ENCODE results near the gene TK1. TPM values are rescaled to one million over a fixed set of nuclear protein-coding genes. Genes with fewer than 3 reads are reported as not detected.

Gene TK1
- total and polyA plus RNA-seq, 2 donors (not counting 1 experiment from before 2014, with no cell fraction given): 2.2 to 3.8 TPM

DNA sequence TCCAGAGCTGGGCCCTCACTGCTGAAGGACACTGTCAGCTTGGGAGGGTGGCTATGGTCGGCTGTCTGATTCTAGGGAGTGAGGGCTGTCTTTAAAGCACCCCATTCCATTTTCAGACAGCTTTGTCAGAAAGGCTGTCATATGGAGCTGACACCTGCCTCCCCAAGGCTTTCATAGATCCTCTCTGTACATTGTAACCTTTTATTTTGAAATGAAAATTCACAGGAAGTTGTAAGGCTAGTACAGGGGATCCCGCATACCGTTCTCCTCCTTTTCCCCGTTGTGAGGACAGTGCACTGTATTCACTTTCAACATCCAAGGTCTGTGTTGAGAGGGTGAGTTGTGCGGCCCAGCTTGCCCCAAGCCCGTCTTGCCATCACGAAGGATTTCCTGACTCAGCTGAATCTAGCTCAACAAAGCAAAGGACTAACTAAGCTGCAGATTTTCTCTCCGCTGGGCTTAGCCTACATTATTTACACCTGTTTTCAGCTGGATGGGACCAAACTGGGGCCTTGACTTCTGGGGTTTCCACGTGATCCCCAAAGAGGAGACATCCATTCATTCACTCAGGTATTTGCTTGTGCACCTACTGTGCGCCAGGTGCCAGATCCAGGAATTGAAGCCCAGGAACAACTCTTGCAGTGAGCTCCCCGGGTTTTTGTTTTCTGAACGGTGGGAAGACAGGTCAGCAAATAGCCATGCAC, 39.4 kb upstream of the TK1 start:
- Histone ChIP-seq H2AFZ (ENCODE audit: insufficient read depth, low read depth, low read length, poor library complexity, severe bottlenecking) (no peak overlapping the region), H4K20me1 (ENCODE audit: control insufficient read depth, insufficient read depth, low read length, poor library complexity, severe bottlenecking) (no peaks in the 10 kb centered on the region), H3K27me3 (replicated peaks in 1 of 4; ENCODE audit: control extremely low read depth in 1 of 4, control insufficient read depth in 3 of 4, insufficient read depth in 4 of 4, low read length in 3 of 4) (peaks cover 0 to 39% (median 13%) of the 10 kb centered on the region in 4 experiments), H3K4me3 (ENCODE audit: control extremely low read depth in 1 of 5, extremely low read depth in 1 of 5, insufficient read depth in 1 of 5, low read depth in 2 of 5, low read length in 4 of 5) (no peak overlapping the region), H3K36me3 (replicated peaks in 1 of 2; ENCODE audit: control extremely low read depth in 1 of 2, control insufficient read depth in 1 of 2, extremely low read depth in 1 of 2, insufficient read depth in 2 of 2, low read length in 1 of 2) (no peaks in the 10 kb centered on the region), H3K4me2 (replicated peaks; ENCODE audit: low read depth, low read length, poor library complexity, severe bottlenecking) (no peak overlapping the region), H3K4me1 (ENCODE audit: control insufficient read depth in 2 of 2, insufficient read depth in 2 of 2, low read length in 2 of 2) (peaks cover 10 to 12% of the 10 kb centered on the region in 2 donors), H3K79me2 (ENCODE audit: control insufficient read depth, insufficient read depth, low read length) (no peaks in the 10 kb centered on the region), H3K9ac (ENCODE audit: low read length) (no peak overlapping the region), H3K27ac (ENCODE audit: low read length in 2 of 2) (no peak overlapping the region), H3K9me3 (ENCODE audit: control extremely low read depth in 1 of 3, control insufficient read depth in 2 of 3, insufficient read depth in 1 of 3, low read length in 2 of 3) (peaks cover 0 to 10% (median 0%) of the 10 kb centered on the region in 3 donors)
- 88% methylated on average over 5 of the region's 12 CpGs for WGBS (ENCODE audit: insufficient coverage)
- Mint-ChIP-seq H3K27me3 (peaks cover 11% of the 10 kb centered on the region), H3K4me3 (no peak overlapping the region), H3K27ac (no peak overlapping the region), H3K4me1 (peaks cover 1% of the 10 kb centered on the region), H3K9me3 (ENCODE audit: insufficient read depth) (no peaks in the 10 kb centered on the region)
- ATAC-seq (ENCODE audit: low read depth): no peak
- TF ChIP-seq EZH2 (IDR thresholded peaks at IDR 0.05; ENCODE audit: borderline replicate concordance, insufficient read depth, low read depth, low read length, poor library complexity, severe bottlenecking): no peak
- no peak for TF ChIP-seq CTCF (IDR thresholded peaks at IDR 0.05)
- ChIA-PET POLR2A (interaction anchor here (0.6 kb wide), 2 partner anchors 16 kb away, joined by 5 to 6 read pairs; no protein-coding TSS in a partner anchor), CTCF (interaction anchor here (0.5 to 2.5 kb wide), 4 partner anchors 11 to 1021 kb away, joined by 3 to 9 read pairs (median 3); no protein-coding TSS in a partner anchor)
- intact Hi-C loops (cut with micrococcal nuclease): no loop called here
- no peak for DNase-seq
